Activated CD4-positive, alpha-beta T cell treated with anti-CD3 and anti-CD28 coated beads for 1 hour (primary cell): ENCODE results near the gene CENPF.
"Not testable (repeated sequence)": the region's sequence is repeated elsewhere in the genome, so short reads cannot be mapped to it uniquely, and the experiment has no call there.

ENCODE experiments used
- DNase-seq: peaks from one replicate; pipeline ENCODE4 v3.0.0-alpha.2; 2020

Gene CENPF

GRCh38 chr1:214662223-214662785 lies 59.3 kb downstream of the CENPF start:
- DNase-seq, result no peak

- DNase-seq, result no peak
These were observed 61.8 kb downstream of the CENPF start for GRCh38 chr1:214664651-214665433.

GRCh38 chr1:214665606-214666110 lies 62.7 kb downstream of the CENPF start:
- DNase-seq, result no peak

- DNase-seq, result no peak
These were observed 63.7 kb downstream of the CENPF start for GRCh38 chr1:214666674-214667073.

GRCh38 chr1:214670098-214670497 lies 67.1 kb downstream of the CENPF start:
- DNase-seq, result no peak

GRCh38 chr1:214673029-214673428 lies 70.0 kb downstream of the CENPF start:
- DNase-seq, result not testable (repeated sequence)

- DNase-seq, result no peak
These were observed 70.6 kb downstream of the CENPF start for GRCh38 chr1:214673576-214673975.

GRCh38 chr1:214675524-214675923 lies 72.5 kb downstream of the CENPF start:
- not testable (repeated sequence) for DNase-seq

- no peak for DNase-seq
These were observed 73.8 kb downstream of the CENPF start for GRCh38 chr1:214676747-214677146.

- no peak for DNase-seq
These were observed 75.0 kb downstream of the CENPF start for GRCh38 chr1:214677945-214678344.

GRCh38 chr1:214678386-214678785 lies 75.4 kb downstream of the CENPF start:
- no peak for DNase-seq

- DNase-seq, result no peak
These were observed 80.6 kb downstream of the CENPF start for GRCh38 chr1:214683621-214684020.

GRCh38 chr1:214685906-214686305 lies 82.9 kb downstream of the CENPF start:
- no peak for DNase-seq

- no peak for DNase-seq
These were observed 83.5 kb downstream of the CENPF start for GRCh38 chr1:214686497-214686896.

GRCh38 chr1:214688891-214689290 lies 85.9 kb downstream of the CENPF start:
- DNase-seq, result no peak

GRCh38 chr1:214694769-214695168 lies 91.8 kb downstream of the CENPF start:
- DNase-seq, result no peak

GRCh38 chr1:214698559-214698958 lies 95.6 kb downstream of the CENPF start:
- no peak for DNase-seq

- DNase-seq, result no peak
These were observed 97.4 kb downstream of the CENPF start for GRCh38 chr1:214700437-214700836.

- DNase-seq, result no peak
These were observed 99.6 kb downstream of the CENPF start for GRCh38 chr1:214702556-214702955.

- no peak for DNase-seq
These were observed 104.5 kb downstream of the CENPF start for GRCh38 chr1:214707306-214708087.

GRCh38 chr1:214708321-214708955 lies 105.4 kb downstream of the CENPF start:
- DNase-seq, result no peak

- DNase-seq, result no peak
These were observed 106.2 kb downstream of the CENPF start for GRCh38 chr1:214709241-214709640.

- DNase-seq, result no peak
These were observed 109.7 kb downstream of the CENPF start for GRCh38 chr1:214712737-214713136.
